GM21526 (cell line): ENCODE measurements around the gene AUNIP.

Source experiments
- ATAC-seq: cut with Tn5 transposase; IDR thresholded peaks from one replicate; pipeline ENCODE4 v1.9.1; 2021; ENCODE audit warnings: moderate library complexity; ENCODE audit not compliant: unreplicated experiment, low FRiP score

The AUNIP gene

DNA sequence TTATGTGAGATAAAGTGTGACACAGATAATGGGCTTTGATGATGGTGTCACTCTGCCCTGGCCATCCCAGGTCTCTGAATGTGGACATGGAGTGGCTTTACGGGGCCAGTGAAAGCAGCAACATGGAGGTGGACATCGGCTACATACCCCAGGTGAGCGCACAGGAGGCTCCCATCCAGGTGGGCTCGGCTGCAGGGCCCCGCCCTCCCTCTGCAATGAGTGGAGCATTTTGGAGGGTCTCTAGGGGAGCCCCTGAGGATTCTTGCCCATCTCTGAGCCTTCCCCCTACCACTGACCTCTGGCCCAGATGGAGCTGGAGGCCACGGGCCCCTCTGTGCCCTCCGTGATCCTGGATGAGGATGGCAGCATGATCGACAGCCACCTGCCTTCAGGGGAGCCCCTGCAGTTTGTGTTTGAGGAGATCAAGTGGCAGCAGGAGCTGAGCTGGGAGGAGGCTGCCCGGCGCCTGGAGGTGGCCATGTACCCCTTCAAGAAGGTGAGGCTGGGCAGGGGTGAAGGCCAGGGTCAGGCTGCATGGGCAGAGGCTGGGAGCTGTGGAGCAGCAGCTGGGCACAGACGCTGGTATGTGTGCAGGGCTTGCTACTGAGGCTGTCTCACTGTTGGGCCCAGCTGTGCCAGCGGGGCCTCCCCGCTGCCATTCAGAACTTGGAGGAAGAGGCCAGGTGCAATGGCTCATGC, 47.7 kb downstream of the AUNIP start:
- ATAC-seq, result no peak

- no peak for ATAC-seq
These were observed 48.6 kb downstream of the AUNIP start for GRCh38 chr1:25810341-25811299.

DNA sequence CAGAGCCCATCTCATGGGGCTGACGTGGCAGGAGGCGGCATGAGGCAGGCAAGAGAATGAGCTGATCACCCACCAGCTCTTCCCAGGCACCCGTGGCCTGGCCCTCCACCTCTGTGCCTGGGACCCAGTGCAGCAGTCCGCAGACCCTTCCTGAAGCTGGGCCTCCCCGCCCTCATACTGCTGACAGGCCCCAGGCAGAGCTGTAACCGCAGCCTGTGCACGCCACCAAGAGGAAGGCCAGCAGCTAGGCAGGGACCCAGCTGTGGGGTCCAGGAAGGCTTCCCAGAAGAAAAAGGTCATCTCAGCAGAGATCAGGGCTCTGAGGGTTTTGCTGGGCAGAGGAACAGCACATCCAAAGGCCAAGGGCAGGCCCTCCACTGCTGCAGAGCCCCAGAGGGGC, 49.3 kb downstream of the AUNIP start:
- no peak for ATAC-seq

DNA sequence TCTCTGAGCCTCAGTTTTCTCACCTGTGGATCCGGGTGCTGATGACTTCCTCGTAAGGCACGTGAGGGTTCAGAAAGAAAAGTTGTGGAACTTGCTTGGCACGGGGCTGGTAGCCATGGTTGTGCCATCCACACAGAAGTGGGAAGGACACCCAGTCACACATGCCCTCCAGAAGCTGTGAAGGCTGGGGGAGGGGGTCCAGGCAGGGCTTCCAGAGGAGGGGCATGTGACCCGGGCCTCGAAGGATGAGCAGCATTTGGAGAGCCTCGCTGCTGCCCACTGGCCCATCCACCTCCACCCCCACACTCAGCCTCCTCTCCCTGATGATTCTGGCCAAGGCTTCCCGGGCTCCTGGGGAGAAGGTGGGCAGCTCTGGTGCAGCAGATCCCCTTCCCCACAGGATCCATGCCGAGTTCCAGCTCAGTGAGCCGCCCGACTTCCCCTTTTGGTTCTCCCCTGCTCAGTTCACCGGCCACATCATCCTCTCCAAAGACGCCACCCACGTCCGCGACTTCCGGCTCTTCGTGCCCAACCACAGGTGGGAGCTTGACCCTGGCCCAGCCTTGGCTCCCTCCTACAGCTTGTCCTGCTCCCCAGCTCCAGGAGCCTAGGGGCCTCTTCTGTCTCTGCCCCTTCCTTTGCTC, 49.9 kb downstream of the AUNIP start:
- no peak for ATAC-seq

DNA sequence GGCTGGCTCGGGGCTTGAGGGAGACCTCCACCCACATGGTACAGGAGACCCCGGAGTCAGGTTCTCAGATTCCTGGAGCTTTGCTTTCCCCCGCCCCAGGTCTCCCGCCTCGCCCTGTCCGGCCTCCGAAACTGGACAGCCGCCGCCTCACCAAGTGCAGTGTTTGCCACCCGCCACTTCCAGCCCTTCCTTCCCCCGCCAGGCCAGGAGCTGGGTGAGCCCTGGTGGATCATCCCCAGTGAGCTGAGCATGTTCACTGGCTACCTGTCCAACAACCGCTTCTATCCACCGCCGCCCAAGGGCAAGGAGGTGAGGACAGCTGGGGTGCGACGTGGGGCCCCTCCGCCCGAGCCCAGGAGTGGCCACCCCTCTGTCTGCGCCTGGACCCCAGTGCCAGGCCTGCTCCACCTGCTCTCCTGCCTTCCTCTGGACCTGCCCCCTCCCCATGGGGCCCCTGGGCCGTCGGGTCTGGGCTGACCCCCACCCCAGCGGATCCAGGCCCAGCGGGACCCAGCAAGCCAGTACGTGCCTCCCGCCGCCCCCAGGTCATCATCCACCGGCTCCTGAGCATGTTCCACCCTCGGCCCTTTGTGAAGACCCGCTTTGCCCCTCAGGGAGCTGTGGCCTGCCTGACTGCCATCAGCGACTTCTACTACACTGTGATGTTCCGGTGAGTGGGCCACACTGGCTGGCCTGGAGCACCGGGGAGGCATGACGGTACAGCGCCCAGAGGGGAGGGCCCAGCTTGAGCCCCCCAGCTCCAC, 50.6 kb downstream of the AUNIP start:
- no peak for ATAC-seq

- ATAC-seq, result no peak
These were observed 51.5 kb downstream of the AUNIP start for GRCh38 chr1:25807480-25808390.

- no peak for ATAC-seq
These were observed 52.8 kb downstream of the AUNIP start for GRCh38 chr1:25806418-25806817.

GRCh38 chr1:25805863-25806225, 53.4 kb downstream of the AUNIP start:
- no peak for ATAC-seq

DNA sequence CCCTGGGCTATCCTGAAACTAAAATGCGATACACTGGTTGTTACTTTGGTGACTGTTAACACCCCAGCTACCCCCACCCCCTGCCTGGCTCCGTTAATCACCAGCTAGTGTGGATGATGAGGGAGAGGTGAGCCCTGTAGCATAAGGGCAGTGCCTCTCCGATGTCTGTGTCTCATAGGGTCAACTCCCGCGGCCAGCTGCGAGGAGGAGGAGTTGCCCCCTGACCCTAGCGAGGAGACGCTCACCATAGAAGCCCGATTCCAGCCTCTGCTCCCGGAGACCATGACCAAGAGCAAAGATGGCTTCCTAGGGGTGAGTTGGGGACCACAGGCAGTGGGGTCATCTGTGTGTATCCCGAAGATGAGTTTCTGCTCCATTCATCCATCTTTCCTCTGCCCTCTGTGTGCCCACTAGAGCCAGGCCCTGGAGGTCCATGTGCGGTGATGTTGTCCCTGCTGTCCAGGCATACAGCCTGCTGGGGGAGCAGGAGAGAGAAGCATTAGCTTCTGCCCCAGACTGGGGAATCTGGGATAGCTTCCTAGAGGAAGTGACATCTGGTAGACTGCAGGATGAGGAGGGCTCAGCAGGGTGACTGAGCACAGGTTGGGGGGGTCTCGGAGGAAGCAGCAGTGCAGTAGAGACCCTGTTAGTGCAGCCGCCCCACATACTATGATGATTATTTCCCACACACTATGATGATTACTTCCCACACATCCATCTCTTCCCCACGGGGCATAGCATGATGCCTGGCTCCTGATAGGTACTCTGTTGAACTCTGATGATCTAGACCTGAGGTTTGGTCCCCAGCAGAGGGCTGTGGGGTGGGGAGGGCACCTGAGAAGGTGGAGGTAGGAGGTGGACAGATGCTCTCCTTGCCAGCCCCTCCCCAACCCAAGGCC, 54.0 kb downstream of the AUNIP start:
- no peak for ATAC-seq

DNA sequence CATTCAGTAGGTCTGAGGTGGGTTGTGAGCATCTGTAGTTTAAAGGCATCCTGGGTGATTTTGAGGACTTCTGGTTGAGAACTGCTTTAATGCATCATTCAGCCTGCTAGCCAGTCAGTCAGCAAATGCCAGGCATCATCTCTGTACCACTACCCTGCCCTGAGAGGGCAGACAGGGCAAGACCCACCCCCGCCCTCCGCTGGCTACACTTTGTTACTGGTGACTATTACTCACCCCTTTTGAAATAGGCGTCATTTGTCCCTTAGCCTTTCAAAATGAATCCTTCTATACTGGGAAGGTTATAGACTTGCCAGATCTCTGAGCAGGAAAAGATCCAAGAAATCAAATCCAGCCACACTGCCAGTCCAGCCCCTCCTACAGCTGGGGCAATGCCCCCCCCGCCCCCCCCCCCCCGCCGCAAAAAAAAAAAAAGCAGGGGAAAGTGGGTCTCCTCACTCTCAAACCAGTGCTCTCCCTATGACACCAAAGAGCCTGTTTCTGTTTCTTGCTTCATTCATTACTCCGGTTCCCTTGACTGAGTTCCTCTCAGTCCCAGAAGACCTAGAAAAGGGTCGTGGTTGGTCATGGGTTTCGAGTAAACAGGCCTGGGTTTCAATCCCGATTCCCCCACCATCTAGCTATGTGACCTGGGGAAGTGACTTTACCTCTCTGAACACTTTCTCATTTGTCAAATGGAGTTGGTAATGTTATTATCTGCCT, 54.9 kb downstream of the AUNIP start:
- no peak for ATAC-seq

DNA sequence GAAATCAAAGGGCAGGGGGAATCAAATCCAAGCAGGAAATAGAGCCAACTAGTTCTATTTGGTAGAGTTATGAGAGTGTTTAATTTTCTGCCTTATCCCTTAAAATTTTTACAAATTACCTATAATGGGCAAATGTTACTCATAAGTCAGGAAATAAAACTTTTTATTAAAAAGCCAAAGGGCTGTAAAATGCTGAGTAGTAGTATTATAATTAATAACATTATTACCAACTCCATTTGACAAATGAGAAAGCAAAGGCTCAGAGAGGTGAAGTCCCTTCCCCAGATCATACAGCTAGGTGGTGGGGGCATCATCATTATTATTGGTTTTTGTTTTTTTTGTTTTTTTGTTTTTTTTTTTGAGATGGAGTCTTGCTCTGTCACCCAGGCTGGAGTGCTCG, 55.9 kb downstream of the AUNIP start:
- ATAC-seq, result no peak

GRCh38 chr1:25802915-25803314, 56.3 kb downstream of the AUNIP start:
- ATAC-seq, result no peak

- ATAC-seq, result no peak
These were observed 58.4 kb downstream of the AUNIP start for GRCh38 chr1:25800703-25801377.

GRCh38 chr1:25799935-25800702, 59.1 kb downstream of the AUNIP start, which contains the start of gene SELENON:
SELENON (plus strand) TSS chr1:25800193; CDS start chr1:25800231, 38 bp downstream.
- ATAC-seq, result no peak

- ATAC-seq, result no peak
These were observed 59.8 kb downstream of the AUNIP start for GRCh38 chr1:25799352-25799934.

DNA sequence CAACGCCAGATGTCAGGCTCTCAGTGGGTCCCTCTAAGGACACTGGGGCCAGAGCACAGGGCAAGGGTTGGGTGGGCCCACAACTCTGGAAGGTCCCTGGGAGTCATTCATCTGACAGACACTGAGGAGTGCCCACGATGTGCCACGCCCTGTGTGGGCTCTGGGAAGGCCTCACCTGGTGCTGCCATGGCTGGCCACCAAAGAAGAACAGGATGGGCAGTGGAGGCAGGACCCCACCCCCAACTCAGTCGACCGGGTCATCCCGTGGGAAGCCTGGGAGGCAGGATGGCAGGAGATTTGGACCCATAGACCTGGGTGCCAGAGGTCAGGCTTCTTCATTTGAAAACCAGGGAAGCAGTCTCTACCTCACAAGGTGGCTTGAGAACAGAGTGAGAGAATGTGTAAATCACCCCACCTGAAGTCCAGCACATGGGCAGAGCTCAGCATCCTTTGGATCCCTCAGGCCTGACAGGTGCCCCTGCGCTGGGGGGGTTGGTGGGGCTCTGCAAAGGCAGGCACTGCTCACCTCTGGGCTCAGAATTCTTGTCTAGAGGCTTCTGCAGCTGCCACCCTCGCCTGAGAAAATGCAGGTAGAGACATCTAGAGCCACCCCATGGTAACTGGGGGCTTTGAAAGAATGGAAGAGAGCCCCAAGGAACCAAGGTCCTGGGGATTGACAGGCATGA, 60.4 kb downstream of the AUNIP start:
- no peak for ATAC-seq
